Measurements from ENCODE around the gene PCDHA9.
"Not testable (repeated sequence)": the region's sequence is repeated elsewhere in the genome, so short reads cannot be mapped to it uniquely, and the experiment has no call there.

Gene PCDHA9

GRCh38 chr5:140848139-140849102, at the start of gene PCDHA9:
Gene PCDHA9, plus strand, starts transcription at chr5:140848382. Its CDS starts 114 bp downstream, at chr5:140848496.
- in situ Hi-C loops (cut with HindIII; ENCODE audit: low sequenced_read_pairs) = not testable (repeated sequence)

- in situ Hi-C loops (cut with HindIII; ENCODE audit: low sequenced_read_pairs) = no loop called here
Measured at GRCh38 chr5:140800816-140801493, 47.2 kb upstream of the PCDHA9 start, which contains the start of gene PCDHA3. Gene PCDHA3, plus strand, starts transcription at chr5:140801057.

GRCh38 chr5:140801494-140801841, 46.7 kb upstream of the PCDHA9 start:
- in situ Hi-C loops (cut with HindIII; ENCODE audit: low sequenced_read_pairs) = no loop called here

- in situ Hi-C loops (cut with HindIII; ENCODE audit: low sequenced_read_pairs) = not testable (repeated sequence)
Measured at GRCh38 chr5:140802381-140802780, 45.8 kb upstream of the PCDHA9 start.

- in situ Hi-C loops (cut with HindIII; ENCODE audit: low sequenced_read_pairs) = no loop called here
Measured at GRCh38 chr5:140802781-140803271, 45.4 kb upstream of the PCDHA9 start.

GRCh38 chr5:140806834-140807775, 41.1 kb upstream of the PCDHA9 start, which contains the start of gene PCDHA4:
Gene PCDHA4, plus strand, starts transcription at chr5:140807068.
- in situ Hi-C loops (cut with HindIII; ENCODE audit: low sequenced_read_pairs) = no loop called here

GRCh38 chr5:140808241-140808888, 39.8 kb upstream of the PCDHA9 start:
- in situ Hi-C loops (cut with HindIII; ENCODE audit: low sequenced_read_pairs) = not testable (repeated sequence)

GRCh38 chr5:140808889-140809291, 39.3 kb upstream of the PCDHA9 start:
- in situ Hi-C loops (cut with HindIII; ENCODE audit: low sequenced_read_pairs) = no loop called here

GRCh38 chr5:140821375-140822280, 26.6 kb upstream of the PCDHA9 start, which contains the start of gene PCDHA5:
Gene PCDHA5, plus strand, starts transcription at chr5:140821613.
- in situ Hi-C loops (cut with HindIII; ENCODE audit: low sequenced_read_pairs) = no loop called here

- in situ Hi-C loops (cut with HindIII; ENCODE audit: low sequenced_read_pairs) = no loop called here
Measured at GRCh38 chr5:140822281-140822629, 25.9 kb upstream of the PCDHA9 start.

GRCh38 chr5:140822969-140823368, 25.2 kb upstream of the PCDHA9 start:
- in situ Hi-C loops (cut with HindIII; ENCODE audit: low sequenced_read_pairs) = not testable (repeated sequence)

- in situ Hi-C loops (cut with HindIII; ENCODE audit: low sequenced_read_pairs) = no loop called here
Measured at GRCh38 chr5:140823475-140823874, 24.7 kb upstream of the PCDHA9 start.

GRCh38 chr5:140827704-140828361, 20.3 kb upstream of the PCDHA9 start, which contains the start of gene PCDHA6:
Gene PCDHA6, plus strand, starts transcription at chr5:140827960. Its CDS starts 132 bp downstream, at chr5:140828092.
- in situ Hi-C loops (cut with HindIII; ENCODE audit: low sequenced_read_pairs) = no loop called here

- in situ Hi-C loops (cut with HindIII; ENCODE audit: low sequenced_read_pairs) = no loop called here
Measured at GRCh38 chr5:140828362-140828737, 19.8 kb upstream of the PCDHA9 start.

- in situ Hi-C loops (cut with HindIII; ENCODE audit: low sequenced_read_pairs) = not testable (repeated sequence)
Measured at GRCh38 chr5:140829511-140830501, 18.4 kb upstream of the PCDHA9 start.

GRCh38 chr5:140833993-140834392, 14.2 kb upstream of the PCDHA9 start, which contains the start of gene PCDHA7:
Gene PCDHA7, plus strand, starts transcription at chr5:140834269. Its CDS starts 115 bp downstream, at chr5:140834384.
- in situ Hi-C loops (cut with HindIII; ENCODE audit: low sequenced_read_pairs) = no loop called here

- in situ Hi-C loops (cut with HindIII; ENCODE audit: low sequenced_read_pairs) = not testable (repeated sequence)
Measured at GRCh38 chr5:140834439-140835008, 13.7 kb upstream of the PCDHA9 start.
